GM21528 (cell line): ENCODE measurements around the gene CDC73.
"Not testable (repeated sequence)": the region's sequence is repeated elsewhere in the genome, so short reads cannot be mapped to it uniquely, and the experiment has no call there.

Experiments used
- ATAC-seq: cut with Tn5 transposase; IDR thresholded peaks from one replicate; pipeline ENCODE4 v1.9.1; 2021; ENCODE audit warnings: mild to moderate bottlenecking, moderate library complexity; ENCODE audit not compliant: unreplicated experiment, low FRiP score

The CDC73 gene

GRCh38 chr1:193275773-193276172, 153.9 kb downstream of the CDC73 start:
- no peak for ATAC-seq

- no peak for ATAC-seq
Observed at GRCh38 chr1:193278968-193279367, 157.1 kb downstream of the CDC73 start.

GRCh38 chr1:193281894-193282293, 160.1 kb downstream of the CDC73 start:
- no peak for ATAC-seq

GRCh38 chr1:193283016-193283415, 161.2 kb downstream of the CDC73 start:
- ATAC-seq = no peak

- ATAC-seq = no peak
Observed at GRCh38 chr1:193284219-193284618, 162.4 kb downstream of the CDC73 start.

GRCh38 chr1:193285641-193286040, 163.8 kb downstream of the CDC73 start:
- no peak for ATAC-seq

- not testable (repeated sequence) for ATAC-seq
Observed at GRCh38 chr1:193288548-193289080, 166.8 kb downstream of the CDC73 start.

- no peak for ATAC-seq
Observed at GRCh38 chr1:193293726-193294125, 171.9 kb downstream of the CDC73 start.

- peak; percentile 64 for ATAC-seq
Observed at GRCh38 chr1:193299038-193299437, 177.2 kb downstream of the CDC73 start.

GRCh38 chr1:193301746-193302145, 179.9 kb downstream of the CDC73 start:
- no peak for ATAC-seq

GRCh38 chr1:193303849-193304248, 182.0 kb downstream of the CDC73 start:
- ATAC-seq = no peak
